Measurements from ENCODE around the gene TRIM34.
"Not testable (repeated sequence)": the region's sequence is repeated elsewhere in the genome, so short reads cannot be mapped to it uniquely, and the experiment has no call there.

TRIM34 gene

GRCh38 chr11:5688482-5688881, 63.7 kb downstream of the TRIM34 start:
- DNase-seq, result no peak

GRCh38 chr11:5689551-5689983, 64.8 kb downstream of the TRIM34 start, which contains the start of gene TRIM22:
Gene TRIM22 (plus strand): TSS chr11:5689790. CDS start chr11:5696233, 6,443 bp downstream.
- DNase-seq, result peak; percentile 69

GRCh38 chr11:5690216-5690615, 65.4 kb downstream of the TRIM34 start:
- DNase-seq, result no peak

GRCh38 chr11:5690736-5691135, 65.9 kb downstream of the TRIM34 start:
- DNase-seq, result no peak

- DNase-seq, result not testable (repeated sequence)
These were observed 66.6 kb downstream of the TRIM34 start for GRCh38 chr11:5691238-5691963.

GRCh38 chr11:5691964-5692361, 67.2 kb downstream of the TRIM34 start:
- peak; percentile 18 for DNase-seq
